NCI-H2171 (cell line): Measurements from ENCODE around the gene NEK6.

Source experiments
- DNase-seq: peaks from one replicate; lab custom pipeline; 2025; lab: John Stamatoyannopoulos, UW

Gene NEK6

DNA sequence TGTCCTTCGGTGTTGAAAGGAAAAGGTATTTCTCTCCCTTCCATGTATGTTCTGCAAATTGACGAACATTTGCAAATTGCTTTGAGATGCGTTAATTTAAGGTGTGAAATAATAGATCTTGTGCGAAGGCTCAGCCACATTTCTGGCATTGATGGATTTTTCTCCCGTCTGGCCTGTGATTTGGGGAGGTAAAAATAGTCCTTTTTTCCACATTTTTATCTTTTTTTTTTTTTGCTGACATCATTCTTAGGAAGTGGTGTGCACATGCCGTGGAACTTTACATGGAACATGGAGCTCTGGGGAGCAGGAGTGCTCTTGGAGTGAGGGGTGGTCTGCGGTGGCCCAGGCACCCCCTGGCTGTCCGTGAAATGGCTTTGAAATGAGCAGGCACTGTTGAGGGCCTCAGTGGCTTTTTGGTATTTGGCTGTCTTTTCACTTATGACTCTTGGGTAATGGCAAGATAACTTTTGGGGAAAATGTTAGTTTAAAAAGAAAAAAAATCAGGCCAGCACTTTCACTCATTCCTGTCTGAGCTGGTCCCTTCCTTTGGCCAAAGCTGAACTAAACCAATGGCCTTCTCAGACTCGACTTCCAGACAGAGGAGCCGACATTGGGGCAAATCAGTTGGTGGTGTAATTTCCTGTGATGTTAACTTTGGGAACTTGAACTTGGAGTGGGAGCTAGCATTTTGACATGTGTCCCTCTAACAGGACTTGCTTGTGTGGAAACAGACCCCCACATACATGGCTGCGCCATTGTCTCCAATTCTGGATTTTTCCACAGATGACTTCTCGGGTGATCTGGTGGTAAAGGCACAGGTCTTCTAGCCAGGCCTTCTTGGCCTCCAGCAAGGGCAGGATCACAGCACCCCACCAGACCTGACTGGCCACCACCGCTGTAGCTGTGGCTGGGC is 4.2 kb downstream of the NEK6 start:
- no peak for DNase-seq

DNA sequence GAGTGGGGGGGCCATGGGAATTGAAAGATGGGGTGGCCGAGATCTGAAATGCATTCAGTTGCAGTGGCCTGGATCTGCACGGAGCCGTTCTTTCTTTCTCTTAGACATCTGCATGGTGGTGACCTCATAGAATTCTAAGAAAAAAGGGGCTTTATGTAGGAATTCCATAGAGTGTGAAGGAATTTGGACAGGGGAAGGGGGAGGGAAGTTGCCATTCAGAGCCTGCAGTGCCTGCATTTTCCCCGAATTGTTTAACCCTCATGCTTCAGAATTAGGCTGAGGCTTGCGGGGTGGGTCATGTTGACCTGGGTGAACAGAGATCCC is 4.9 kb downstream of the NEK6 start:
- no peak for DNase-seq

DNA sequence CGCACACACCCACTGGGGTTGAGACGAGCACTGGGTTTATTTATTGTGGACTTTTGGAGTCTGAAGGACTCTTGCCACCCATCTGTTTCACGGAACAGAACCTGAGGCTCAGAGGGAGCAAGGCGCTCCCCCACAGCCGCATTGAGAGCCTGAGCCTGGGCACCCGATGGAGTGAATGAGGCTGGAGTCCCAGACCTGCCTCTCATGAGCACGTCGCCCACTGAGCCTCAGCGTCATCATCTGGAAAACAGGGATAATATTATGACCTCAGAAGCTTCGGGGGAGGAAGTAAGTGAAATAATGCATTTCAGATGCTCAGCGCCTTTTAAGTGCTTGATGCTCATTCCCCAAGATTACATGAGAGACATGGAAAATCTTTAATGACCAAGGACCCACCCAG is 5.5 kb downstream of the NEK6 start:
- no peak for DNase-seq

DNA sequence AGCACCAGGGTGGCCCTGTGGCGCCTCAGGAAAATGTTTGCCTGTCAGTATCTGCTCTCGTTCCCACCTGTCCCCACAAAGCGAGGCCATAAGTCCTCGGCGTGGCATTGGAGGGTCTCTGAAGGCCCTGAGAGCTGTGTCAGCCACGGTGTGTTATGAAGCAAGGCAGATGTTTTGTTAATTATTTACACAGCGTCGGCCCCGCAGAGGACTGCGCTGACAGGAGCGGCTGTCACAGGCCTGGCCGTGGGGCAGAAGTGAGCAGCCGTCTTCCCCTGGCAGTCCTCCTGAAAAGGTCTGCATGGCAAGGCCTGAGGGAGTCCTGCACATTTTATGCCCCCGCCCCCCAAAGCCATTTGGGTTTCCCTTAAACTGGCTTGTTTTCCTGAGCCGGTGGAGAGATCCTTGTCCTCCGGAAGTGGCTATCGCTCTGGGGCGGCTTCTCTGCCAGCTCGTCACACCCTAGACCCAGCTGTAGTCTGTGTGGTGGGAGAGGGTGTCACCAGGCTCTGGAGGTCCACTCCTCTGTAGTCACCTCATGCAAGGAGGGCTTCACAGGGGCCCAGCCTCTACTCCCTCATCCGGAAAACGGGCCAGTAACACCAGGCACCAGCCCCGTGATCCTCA is 6.2 kb downstream of the NEK6 start:
- no peak for DNase-seq

DNA sequence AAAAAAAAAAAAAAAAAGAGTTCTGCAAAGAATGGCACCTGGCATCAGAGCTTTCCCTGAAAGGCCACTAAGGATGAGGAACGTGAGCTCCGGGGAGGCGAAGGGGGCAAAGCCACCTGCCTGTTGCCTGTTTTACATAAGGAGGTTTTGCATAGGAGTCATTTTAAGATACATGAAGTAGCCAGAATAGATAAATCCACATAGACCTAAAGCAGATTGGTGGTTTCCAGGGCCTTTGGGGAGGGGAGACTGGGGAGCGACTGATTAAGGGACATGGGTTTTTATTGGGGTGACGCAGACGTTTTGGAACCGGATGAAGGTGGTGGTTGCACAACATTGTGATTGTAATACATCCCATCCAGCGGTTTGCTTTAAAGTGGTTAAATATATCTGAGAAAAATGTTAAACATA is 7.1 kb downstream of the NEK6 start:
- no peak for DNase-seq

DNA sequence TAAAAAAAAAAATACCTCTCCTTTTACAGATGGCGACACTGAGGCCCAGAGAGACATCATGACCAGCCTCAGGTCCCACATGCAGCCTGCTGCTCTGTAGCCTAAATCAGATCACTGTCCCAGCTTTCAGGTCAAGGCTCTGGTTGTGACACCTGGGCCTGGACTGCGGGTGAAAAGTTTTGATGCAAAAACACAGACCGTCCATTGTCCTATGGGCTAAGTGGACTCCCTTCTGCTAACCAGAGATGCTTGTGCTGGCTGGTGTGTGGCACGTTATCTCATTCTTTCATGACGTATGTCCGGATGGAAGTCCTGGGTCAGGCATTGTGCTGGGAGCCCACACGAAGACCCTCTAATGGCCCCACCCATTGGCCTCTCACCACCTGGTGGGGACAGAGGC is 7.8 kb downstream of the NEK6 start:
- no peak for DNase-seq

DNA sequence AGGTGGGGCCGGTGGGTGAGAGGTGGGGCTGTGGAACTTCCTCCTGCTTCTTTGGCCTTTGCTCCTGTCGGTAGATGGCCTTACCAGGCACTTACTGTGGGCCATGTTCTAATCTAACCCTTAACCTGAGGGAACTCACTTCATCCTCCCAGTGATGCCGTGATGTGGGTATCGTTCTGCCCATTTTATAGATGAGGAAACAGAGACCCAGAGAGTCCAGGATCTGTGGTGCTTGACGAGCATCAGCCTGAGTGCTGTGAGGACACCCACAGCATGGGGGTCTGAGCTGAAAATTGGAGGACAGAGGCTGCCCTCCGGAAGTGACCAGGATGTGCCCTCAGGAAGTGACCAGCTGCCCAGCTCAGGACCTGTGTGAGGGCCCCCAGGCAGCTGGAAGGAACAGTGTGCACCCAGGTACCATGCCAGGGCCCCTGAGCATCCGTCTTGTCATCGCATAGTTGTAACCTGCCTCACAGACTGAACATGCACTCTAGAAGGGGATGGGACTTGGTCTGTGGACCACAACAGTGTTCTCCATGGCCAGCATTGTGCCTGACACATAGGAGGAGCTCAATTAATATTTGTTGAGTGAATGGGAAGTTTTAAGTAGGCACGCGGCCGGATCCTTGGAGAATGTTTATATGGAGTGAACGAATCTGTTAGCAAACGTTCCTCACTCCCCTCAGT is 8.5 kb downstream of the NEK6 start:
- DNase-seq = no peak

DNA sequence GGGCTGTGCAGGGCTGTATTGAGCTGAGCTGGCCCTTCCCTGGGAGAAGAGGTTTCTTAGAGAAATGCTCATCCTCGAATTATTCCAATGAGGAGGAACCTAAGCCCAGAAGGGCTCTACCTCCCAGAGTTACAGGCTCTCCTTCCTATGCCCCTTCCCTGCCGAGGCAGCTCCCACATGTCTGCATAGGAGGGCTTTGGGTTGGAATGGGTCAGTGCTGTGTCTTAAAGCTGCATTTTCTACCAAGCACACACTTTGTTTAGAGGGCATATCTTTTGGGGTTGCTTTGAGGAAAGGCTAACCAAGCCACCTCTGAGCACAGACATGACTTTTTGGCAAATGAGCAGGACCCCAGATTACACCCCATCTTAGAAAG is 9.1 kb downstream of the NEK6 start:
- DNase-seq = no peak

DNA sequence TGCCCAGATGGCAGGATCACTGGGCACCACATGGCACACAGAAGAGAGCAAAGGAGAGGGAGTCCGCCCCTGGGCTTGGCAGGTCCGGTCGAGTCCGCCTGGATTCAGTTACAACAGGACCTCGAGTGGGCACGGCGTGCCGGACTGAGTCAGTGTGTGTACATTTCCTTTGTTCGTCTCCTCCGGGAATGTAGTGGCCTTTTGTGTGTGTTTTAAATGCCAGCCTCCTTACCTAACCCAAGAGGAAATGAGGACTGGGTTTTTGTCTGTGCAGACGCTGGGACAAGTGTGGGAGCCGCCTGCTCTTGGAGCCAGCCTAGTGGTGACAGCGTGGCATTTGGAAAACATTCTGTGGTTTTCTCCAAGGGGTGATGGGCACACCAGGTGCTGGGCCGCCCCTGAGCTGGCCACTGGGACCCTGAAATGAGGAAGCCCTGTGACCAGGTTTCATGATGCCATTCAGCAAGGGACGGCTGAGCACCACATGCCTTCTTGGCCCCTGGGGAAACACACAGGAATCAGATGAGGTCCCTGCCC is 9.6 kb downstream of the NEK6 start:
- DNase-seq = no peak

DNA sequence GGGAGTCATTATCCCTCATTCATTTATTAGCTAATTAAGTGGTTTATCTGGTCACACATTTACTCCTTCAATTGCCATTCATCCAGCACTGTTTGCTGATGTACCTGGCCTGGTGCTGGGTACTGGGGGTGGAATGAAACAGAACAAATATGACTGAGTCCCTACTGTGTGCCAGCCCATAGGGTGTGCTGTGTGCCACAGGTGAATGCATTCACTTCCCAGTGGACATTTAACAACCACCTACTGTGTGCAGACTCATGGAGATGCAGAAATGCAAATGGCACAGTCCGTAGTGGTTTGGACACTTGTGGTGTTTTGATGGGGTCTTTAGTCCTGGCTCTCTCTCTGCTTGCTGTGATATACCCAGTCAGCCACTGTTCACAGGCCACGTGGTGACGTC is 10.5 kb downstream of the NEK6 start:
- no peak for DNase-seq

DNA sequence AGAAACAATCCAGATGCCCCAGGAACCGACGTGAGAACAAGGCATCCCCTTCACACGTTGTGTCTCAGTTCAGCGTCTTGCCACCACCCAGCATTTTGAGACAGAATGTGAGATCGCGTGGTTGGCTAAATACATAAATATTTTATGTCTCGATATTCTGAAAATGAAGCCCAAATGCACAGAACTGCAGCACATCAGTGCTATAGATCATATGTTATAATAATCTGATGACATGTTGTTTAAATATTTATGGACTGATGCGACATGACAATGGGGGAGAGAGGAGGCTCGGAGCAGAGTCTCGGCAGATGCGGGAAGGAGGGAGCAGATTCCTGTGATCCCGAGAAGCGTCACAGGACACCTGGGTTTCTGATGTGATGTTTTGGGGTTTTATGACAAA is 10.9 kb downstream of the NEK6 start:
- no peak for DNase-seq

DNA sequence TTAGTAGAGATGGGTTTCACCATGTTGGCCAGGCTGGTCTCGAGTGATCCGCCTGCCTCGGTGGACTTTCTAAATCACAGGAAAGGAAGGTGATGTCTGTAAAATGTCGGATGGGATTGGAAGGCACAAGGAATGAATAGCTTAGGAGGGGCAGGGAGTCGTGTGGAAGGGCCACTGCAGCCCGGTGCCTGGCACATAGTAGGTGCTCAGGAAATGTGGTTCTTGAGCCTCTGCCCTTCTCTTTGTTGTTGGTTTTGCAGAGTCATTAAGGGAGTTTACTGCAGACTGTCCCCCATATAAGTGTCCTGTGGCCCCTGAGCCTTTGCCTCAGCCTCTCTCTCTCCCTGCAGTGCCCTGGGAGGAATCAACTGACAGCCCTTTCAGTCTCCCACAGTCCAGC is 11.8 kb downstream of the NEK6 start:
- DNase-seq = no peak

DNA sequence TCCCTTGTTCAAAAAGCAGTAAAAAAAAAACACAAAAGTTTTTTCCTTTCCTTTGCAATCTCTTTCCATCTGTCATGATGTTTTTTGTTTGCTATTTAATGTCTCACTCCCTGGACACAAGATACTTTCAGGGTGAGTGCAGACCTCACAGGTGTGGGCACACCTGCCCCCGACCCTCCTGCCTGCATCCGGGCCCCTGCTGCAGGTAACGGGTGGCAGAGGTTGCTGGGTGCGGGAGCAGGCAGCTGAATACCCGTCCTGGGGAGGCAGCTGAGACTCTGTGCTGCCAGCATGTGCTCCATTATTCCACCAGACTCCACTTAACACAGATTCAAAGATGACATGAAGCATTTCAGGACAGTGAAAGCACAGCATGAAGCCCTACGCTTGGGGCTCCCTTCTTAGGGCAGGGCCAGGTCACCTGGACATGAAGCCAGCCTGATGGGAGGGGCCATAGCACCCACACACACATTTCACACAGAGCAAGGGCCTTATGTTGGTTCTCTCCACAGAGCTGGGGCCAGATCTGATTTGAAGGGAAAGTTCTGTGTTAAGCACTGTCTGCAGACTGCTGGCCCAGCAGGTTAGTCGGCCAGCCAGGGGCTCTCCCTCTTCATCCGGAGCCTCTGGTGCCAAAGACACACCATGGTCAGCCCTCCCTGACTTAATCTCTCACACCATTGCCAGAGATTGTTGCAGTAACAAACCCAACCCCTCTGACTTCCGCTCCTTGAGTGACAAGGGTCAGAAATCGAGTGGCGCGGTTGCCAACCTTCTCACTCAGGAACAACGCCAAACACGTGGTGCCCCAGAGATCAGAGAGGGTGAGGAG is 13.0 kb downstream of the NEK6 start:
- no peak for DNase-seq

DNA sequence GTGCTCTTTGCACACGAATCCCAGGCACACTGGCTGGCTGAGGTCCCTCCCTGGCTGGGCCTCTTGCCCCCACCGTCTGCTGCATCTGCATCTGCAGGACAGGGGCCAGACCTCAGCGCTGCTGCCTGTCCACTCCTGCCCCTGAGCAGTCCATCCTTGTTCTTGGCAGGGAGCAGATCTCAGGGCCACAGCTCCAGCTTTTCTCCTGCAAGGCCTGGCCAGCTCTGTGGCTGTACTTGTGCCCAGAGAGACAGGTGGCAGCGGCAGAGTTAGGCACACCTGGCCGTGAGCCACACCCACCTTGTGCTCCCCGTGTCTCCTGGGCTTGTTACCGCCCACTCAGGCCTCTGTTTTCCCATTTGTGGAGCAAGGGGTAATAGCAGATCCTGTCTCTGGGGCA is 13.9 kb downstream of the NEK6 start:
- no peak for DNase-seq

DNA sequence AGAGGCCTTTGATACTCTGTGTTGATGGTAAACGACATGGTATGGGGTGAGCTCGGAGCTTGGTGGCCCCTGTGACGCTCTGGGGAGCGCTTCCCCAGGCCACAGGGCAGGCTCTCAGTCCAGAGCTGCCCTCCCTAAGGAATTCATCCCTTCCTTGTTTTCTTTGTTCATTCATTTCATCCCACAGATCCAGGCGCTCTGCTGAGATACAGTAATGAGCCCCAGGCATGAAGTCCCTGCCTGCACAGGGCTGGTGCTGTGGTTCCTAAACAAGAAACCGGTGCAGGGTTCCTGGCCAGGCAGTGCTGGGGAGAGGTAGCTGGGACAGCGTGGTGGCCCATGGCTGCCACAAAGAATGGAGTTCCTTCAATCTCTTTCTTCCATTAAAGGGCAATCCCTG is 14.4 kb downstream of the NEK6 start:
- DNase-seq = no peak

DNA sequence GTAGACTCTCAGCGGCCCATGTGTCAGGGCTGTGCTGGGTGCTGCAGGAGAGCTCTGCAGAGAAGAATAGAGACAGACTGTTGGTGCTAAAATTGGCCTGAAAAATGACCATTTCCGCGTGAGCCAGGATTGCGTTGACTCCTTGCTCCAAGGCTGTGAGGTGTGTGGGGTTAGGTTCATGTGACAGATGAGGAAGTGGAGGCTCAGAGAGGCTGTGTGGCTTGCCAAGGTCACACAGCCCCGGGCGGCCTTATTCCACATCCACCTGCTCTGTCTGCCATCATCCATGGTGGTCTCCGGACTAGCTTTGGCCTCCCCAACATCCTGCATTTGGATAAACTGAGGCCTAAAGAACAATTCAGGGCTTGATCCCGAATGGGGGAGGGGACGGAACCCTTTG is 15.2 kb downstream of the NEK6 start:
- no peak for DNase-seq

DNA sequence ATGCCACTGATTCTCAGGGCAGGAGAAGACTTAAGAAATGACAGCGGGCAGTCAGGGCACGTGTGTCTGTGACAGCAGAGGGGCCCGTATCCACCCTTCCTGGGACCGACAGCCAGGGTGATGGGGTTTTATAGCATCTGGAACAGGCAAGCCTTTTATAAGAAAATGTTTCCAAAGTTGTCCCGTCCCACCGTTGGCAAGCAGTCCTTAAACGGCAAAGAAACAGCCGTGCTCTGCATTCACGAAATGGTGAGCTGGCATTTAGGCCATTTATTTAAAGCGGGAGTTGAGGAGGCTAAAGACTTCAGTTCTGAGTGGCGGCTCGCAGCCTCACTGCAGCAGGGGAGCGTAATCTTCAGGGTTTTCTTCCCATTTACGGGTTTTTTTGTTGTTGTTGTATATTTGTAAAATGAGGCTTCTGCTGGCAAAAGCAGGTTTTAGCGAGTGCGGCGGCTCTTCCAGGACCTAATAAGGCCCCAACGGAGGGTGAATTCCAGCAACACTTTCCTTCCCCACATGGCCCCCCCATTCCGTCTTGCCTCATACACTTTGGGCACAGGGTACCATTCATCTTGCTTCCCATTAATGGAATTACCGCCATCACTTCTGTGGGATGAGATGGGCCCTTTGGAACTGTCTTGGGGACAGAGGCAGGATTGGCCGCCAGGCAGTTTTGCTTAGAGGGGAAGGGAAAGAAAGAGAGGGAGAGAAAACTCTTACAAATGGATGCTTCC is 15.8 kb downstream of the NEK6 start:
- DNase-seq = no peak

DNA sequence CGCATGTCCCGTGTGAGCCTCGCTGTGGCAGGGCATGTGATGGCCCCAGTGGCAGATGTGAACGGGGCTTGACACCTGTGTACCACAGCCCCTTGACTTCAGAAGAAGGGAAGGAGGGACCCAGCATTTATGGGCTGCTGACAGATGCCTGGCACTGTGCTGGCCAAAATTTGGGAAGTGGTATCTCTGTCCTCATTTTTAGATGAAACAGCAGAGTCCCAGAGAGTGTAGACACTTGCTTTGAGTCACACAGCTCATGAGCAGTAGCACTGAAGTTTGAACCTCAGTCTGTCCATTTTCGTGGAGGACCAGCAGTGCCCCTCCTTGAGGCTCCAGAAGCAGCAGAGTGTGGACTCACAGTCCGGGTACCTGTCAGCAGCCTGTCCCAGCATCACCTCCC is 16.5 kb downstream of the NEK6 start:
- DNase-seq = no peak

DNA sequence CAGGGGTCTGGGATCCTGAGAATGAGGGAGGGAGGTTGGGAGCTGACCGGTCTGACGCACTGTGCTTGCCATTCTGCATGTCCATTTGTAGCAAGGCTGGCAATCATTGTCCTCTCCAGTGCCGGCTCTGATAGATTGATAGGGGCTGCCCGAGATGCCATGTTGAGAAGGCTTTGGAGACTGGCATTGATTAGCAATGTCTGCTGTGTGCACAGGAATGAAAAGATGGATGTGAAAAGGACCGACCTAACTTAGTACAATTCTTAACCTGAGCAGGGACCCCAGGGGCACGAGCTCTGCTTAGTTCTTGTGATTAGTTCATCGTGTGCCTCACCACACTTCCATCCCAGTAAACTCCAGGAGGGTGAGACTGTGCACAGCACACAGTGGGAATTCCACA is 17.0 kb downstream of the NEK6 start:
- DNase-seq = no peak

DNA sequence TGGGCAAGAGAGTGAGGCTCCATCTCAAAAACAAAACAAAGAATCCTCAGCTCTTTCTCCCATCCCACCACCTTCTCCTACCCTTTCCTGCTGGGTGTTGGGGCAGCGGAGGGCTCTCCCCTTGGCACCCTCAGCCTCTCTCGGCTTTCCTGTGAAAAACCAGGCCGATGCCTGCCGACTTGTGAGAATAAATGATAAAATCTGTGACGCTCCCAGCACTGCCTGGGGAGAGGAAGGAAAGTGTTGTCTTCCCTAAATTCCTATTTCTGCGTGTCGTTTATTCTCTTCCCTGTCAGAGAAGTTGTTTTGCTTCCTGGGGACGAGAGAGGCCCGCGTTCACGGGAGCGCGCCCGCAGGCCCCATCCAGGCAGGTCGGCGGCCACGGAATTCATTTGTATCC is 19.7 kb downstream of the NEK6 start:
- no peak for DNase-seq

DNA sequence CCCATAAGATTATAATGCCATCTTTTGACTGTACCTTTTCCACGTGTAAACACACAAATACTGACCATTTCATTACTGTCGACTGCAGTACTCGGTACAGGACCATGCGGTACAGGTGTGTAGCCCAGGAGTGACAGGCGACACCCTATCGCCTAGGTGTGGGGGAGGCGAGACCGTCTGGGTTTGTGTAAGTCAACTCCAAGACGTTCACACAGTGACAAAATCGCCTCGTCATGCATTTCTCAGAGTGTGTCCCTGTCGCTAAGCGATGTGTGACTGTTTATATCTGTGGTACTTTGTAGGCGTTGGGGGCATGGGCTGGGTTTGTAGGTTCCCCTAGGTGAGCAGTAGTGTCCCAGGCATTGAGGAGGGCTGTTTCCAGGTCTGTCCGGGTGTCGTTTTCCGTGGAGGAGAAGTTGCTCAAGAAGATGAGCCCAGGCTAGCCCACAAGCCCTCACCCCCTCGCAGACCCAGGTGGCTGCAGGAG is 20.3 kb downstream of the NEK6 start:
- no peak for DNase-seq
